ENCODE data around the gene MBD3.

Gene MBD3

GRCh38 chr19:1624458-1624857, 31.8 kb upstream of the MBD3 start:
- Histone ChIP-seq H3K27me3 (ENCODE audit: control insufficient read depth, insufficient read depth, low read length) (no peaks in the 10 kb centered on the region), H3K4me3 (ENCODE audit: low read depth, low read length) (no peak overlapping the region), H3K27ac (no peak overlapping the region), H3K79me2 (no peaks in the 10 kb centered on the region), H3K4me1 (no peaks in the 10 kb centered on the region), H2AFZ (no peak overlapping the region), H3K9ac (no peak overlapping the region), H3K9me3 (ENCODE audit: control insufficient read depth, low read length) (no peaks in the 10 kb centered on the region), H3K36me3 (ENCODE audit: control insufficient read depth, insufficient read depth, low read length) (no peaks in the 10 kb centered on the region), H3K4me2 (ENCODE audit: low read length) (no peak overlapping the region)
- TF ChIP-seq CTCF (IDR thresholded peaks at IDR 0.05): no peak

- H3K9ac ChIP-seq: no peak overlapping the region
- no peaks in the 10 kb centered on the region for H3K9me3 ChIP-seq (ENCODE audit: control insufficient read depth, low read length)
- TF ChIP-seq CTCF (IDR thresholded peaks at IDR 0.05): no peak
- H3K36me3 ChIP-seq (ENCODE audit: control insufficient read depth, insufficient read depth, low read length): no peaks in the 10 kb centered on the region
- no peak overlapping the region for H2AFZ ChIP-seq
- no peaks in the 10 kb centered on the region for H3K27me3 ChIP-seq (ENCODE audit: control insufficient read depth, insufficient read depth, low read length)
- no peak overlapping the region for H3K27ac ChIP-seq
- no peaks in the 10 kb centered on the region for H3K4me1 ChIP-seq
- H3K4me3 ChIP-seq (ENCODE audit: low read depth, low read length): no peak overlapping the region
- no peaks in the 10 kb centered on the region for H3K79me2 ChIP-seq
- no peak overlapping the region for H3K4me2 ChIP-seq (ENCODE audit: low read length)
These were observed 29.9 kb upstream of the MBD3 start for GRCh38 chr19:1622541-1622940.

- Histone ChIP-seq H3K79me2 (no peaks in the 10 kb centered on the region), H3K4me1 (no peaks in the 10 kb centered on the region), H3K4me3 (ENCODE audit: low read depth, low read length) (no peak overlapping the region), H3K9ac (no peak overlapping the region), H3K36me3 (ENCODE audit: control insufficient read depth, insufficient read depth, low read length) (no peaks in the 10 kb centered on the region), H2AFZ (no peak overlapping the region), H3K27me3 (ENCODE audit: control insufficient read depth, insufficient read depth, low read length) (no peaks in the 10 kb centered on the region), H3K9me3 (ENCODE audit: control insufficient read depth, low read length) (no peaks in the 10 kb centered on the region), H3K4me2 (ENCODE audit: low read length) (no peak overlapping the region), H3K27ac (no peak overlapping the region)
- no peak for TF ChIP-seq CTCF (IDR thresholded peaks at IDR 0.05)
These were observed 29.3 kb upstream of the MBD3 start for GRCh38 chr19:1622007-1622406.

- Histone ChIP-seq H3K4me1 (no peaks in the 10 kb centered on the region), H3K79me2 (no peaks in the 10 kb centered on the region), H3K27me3 (ENCODE audit: control insufficient read depth, insufficient read depth, low read length) (no peaks in the 10 kb centered on the region), H3K4me3 (ENCODE audit: low read depth, low read length) (no peak overlapping the region), H2AFZ (no peak overlapping the region), H3K27ac (no peak overlapping the region), H3K36me3 (ENCODE audit: control insufficient read depth, insufficient read depth, low read length) (no peaks in the 10 kb centered on the region), H3K4me2 (ENCODE audit: low read length) (no peak overlapping the region), H3K9me3 (ENCODE audit: control insufficient read depth, low read length) (no peaks in the 10 kb centered on the region), H3K9ac (no peak overlapping the region)
- no peak for TF ChIP-seq CTCF (IDR thresholded peaks at IDR 0.05)
These were observed 28.9 kb upstream of the MBD3 start for GRCh38 chr19:1621574-1621973.

- Histone ChIP-seq H3K27ac (no peak overlapping the region), H3K9me3 (ENCODE audit: control insufficient read depth, low read length) (no peaks in the 10 kb centered on the region), H3K27me3 (ENCODE audit: control insufficient read depth, insufficient read depth, low read length) (no peaks in the 10 kb centered on the region), H3K4me3 (ENCODE audit: low read depth, low read length) (no peak overlapping the region), H3K79me2 (no peaks in the 10 kb centered on the region), H3K9ac (no peak overlapping the region), H3K4me2 (ENCODE audit: low read length) (no peak overlapping the region), H3K36me3 (ENCODE audit: control insufficient read depth, insufficient read depth, low read length) (no peaks in the 10 kb centered on the region), H3K4me1 (no peaks in the 10 kb centered on the region), H2AFZ (no peak overlapping the region)
- TF ChIP-seq CTCF (IDR thresholded peaks at IDR 0.05): no peak
These were observed 28.4 kb upstream of the MBD3 start for GRCh38 chr19:1621021-1621420.
